Measurements from ENCODE around the gene FBXO39. TPM values are rescaled to one million over a fixed set of nuclear protein-coding genes. Genes with fewer than 3 reads are reported as not detected.
A peak's percentile ranks its signal among the peaks of the same experiment; 100 is the strongest.

FBXO39 gene
- total and polyA plus RNA-seq, 2 donors (not counting 3 experiments of a cell fraction or from before 2014, with no cell fraction given): 0.20 to 3.1 TPM

GRCh38 chr17:6749519-6749918 is 26.5 kb upstream of the FBXO39 start:
- Histone ChIP-seq H3K4me3 (replicated peaks in 1 of 3; ENCODE audit: insufficient read depth in 1 of 3, low read depth in 1 of 3, low read length in 3 of 3) (no peak overlapping the region), H3K27ac (ENCODE audit: insufficient read depth, low read depth, low read length) (no peak overlapping the region), H3K9me1 (replicated peaks; ENCODE audit: control insufficient read depth, extremely low read depth, insufficient read depth, low read length) (no peaks in the 10 kb centered on the region), H3K4me1 (ENCODE audit: control insufficient read depth, extremely low read depth, insufficient read depth, low read length) (peaks cover 27% of the 10 kb centered on the region), H3K9ac (replicated peaks; ENCODE audit: extremely low read depth, insufficient read depth, low read length) (no peak overlapping the region), H4K20me1 (replicated peaks; ENCODE audit: control insufficient read depth, extremely low read depth, insufficient read depth, low read length) (no peaks in the 10 kb centered on the region), H2AFZ (ENCODE audit: low read depth, low read length) (no peak overlapping the region), H3K36me3 (ENCODE audit: control insufficient read depth in 2 of 2, extremely low read depth in 1 of 2, insufficient read depth in 2 of 2, low read length in 2 of 2) (no peaks in the 10 kb centered on the region), H3K27me3 (ENCODE audit: control insufficient read depth in 2 of 2, insufficient read depth in 2 of 2, low read length in 2 of 2) (peaks cover 0 to 3% of the 10 kb centered on the region in 2 experiments), H3K9me3 (replicated peaks; ENCODE audit: control insufficient read depth, insufficient read depth, low read length) (no peaks in the 10 kb centered on the region), H3K4me2 (ENCODE audit: insufficient read depth, low read length) (no peak overlapping the region), H3K79me2 (ENCODE audit: control insufficient read depth, insufficient read depth, low read length) (no peaks in the 10 kb centered on the region)
- intact Hi-C loops (cut with micrococcal nuclease) (loop anchor here (1.0 to 5.0 kb wide), 2 partner anchors 51 to 672 kb away; no protein-coding TSS in a partner anchor), dilution Hi-C loops (cut with MboI; ENCODE audit: extremely low pct_ligation_motif_present, low sequenced_read_pairs) (no loop called here)
- ChIA-PET POLR2A (interaction anchor here (0.6 kb wide), 1 partner anchor 38 kb away, joined by 4 read pairs; no protein-coding TSS in a partner anchor), CTCF (interaction anchor here (0.7 to 5.8 kb wide), 17 partner anchors 8 to 255 kb away, joined by 3 to 81 read pairs (median 4); partner anchors contain the start of gene SLC13A5)
- FAIRE-seq (no peak), DNase-seq (ENCODE audit: low read depth, low spot score) (peak; percentile 44)
- no peak for TF ChIP-seq GATA2 (IDR thresholded peaks at IDR 0.05; ENCODE audit: insufficient read depth, insufficient read length, low read depth, low read length)
- no peak for TF ChIP-seq MYC (IDR thresholded peaks at IDR 0.05; ENCODE audit: low read depth, low read length)
- TF ChIP-seq JUN (IDR thresholded peaks at IDR 0.05; ENCODE audit: borderline replicate concordance, insufficient read depth, insufficient read length, low read depth): no peak
- TF ChIP-seq CTCF (IDR thresholded peaks at IDR 0.05; ENCODE audit: extremely low read depth in 1 of 2, insufficient read depth in 1 of 2, low read depth in 1 of 2, low read length in 2 of 2): peak; percentile 8 to 16
- TF ChIP-seq EZH2 (IDR thresholded peaks at IDR 0.05; ENCODE audit: borderline replicate concordance, low read depth, low read length, severe bottlenecking): no peak
- TF ChIP-seq FOS (IDR thresholded peaks at IDR 0.05; ENCODE audit: borderline replicate concordance, insufficient read depth, low read length): no peak
- no peak for TF ChIP-seq MAX (IDR thresholded peaks at IDR 0.05; ENCODE audit: insufficient read depth, insufficient read length)
- no TSS peak for BruUV-seq (replicated peaks)

Measured in endothelial cell of umbilical vein (primary cell).